Gastroesophageal sphincter (tissue), 4 donors: ENCODE results near the gene SLIT3. TPM values are rescaled to one million over a fixed set of nuclear protein-coding genes. Genes with fewer than 3 reads are reported as not detected.

Experiments used
- ATAC-seq: fragments of 150-250 bp; one replicate; pipeline ENCODE4 v1.9.1; 2016; ENCODE audit warnings: mild to moderate bottlenecking, moderate library complexity
- H3K27ac ChIP-seq, 4 donors: fragments of 200-600 bp; sonication (generic) in 3 of 4; 1 replicate in 3 of 4; 2 replicates in 1 of 4; pipeline ENCODE4 v1.5.1; 2016 to 2019
- H3K27me3 ChIP-seq: fragments of 200-600 bp; sonication (generic); one replicate; pipeline ENCODE4 v1.5.1; 2019
- H3K36me3 ChIP-seq, 2 donors: fragments of 200-600 bp; sonication (generic); one replicate each; pipeline ENCODE4 v1.5.1; 2019; ENCODE audit warnings: control low read depth in 1 of 2
- H3K4me1 ChIP-seq, 3 donors: fragments of 200-600 bp; sonication (generic); 1 replicate in 2 of 3; 2 replicates in 1 of 3; pipeline ENCODE4 v1.5.1; 2016 to 2019; ENCODE audit warnings: control low read depth in 2 of 3
- H3K4me3 ChIP-seq, 2 donors: fragments of 200-600 bp; sonication (generic); one replicate each; pipeline ENCODE4 v1.5.1; 2019; ENCODE audit warnings: mild to moderate bottlenecking in 1 of 2, moderate library complexity in 1 of 2
- H3K9me3 ChIP-seq, 3 donors: fragments of 200-600 bp; sonication (generic); one replicate each; pipeline ENCODE4 v1.5.1; 2017 to 2019; ENCODE audit warnings: control low read depth in 2 of 3
- EP300 ChIP-seq: sonication (generic); formaldehyde crosslinking; IDR thresholded peaks from one replicate; pipeline ENCODE4 v1.6.1; 2017; ENCODE audit warnings: antibody characterized with exemption, mild to moderate bottlenecking
- POLR2A ChIP-seq, 2 donors: fragments of 450-650 bp; IDR thresholded peaks; one replicate each; pipeline ENCODE4 v1.6.1; 2017; ENCODE audit warnings: antibody characterized with exemption in 2 of 2, mild to moderate bottlenecking in 2 of 2, moderate library complexity in 1 of 2
- POLR2AphosphoS5 ChIP-seq: sonication (generic); formaldehyde crosslinking; IDR thresholded peaks from one replicate; pipeline ENCODE4 v1.6.1; 2017; ENCODE audit warnings: antibody characterized with exemption
- WGBS, 2 donors: methylation state at CpG; one replicate each; pipeline ENCODE4 v1.1.5; 2018; ENCODE audit warnings: low coverage in 1 of 2; 5-methylcytosine and 5-hydroxymethylcytosine counted together
- total RNA-seq, 4 donors: library from RNA; depleted of rRNA; stranded (reverse); fragments of >200 nt; gene quantifications; one replicate each; pipeline ENCODE4 v1.1.0, GENCODE V29; 2016
- TF ChIP-seq, protein P1 (sequence below), 4 experiments: fragments of 200-600 bp in 2 of 4; fragments of 450-650 bp in 2 of 4; sonication (generic) in 1 of 4; IDR thresholded peaks; one replicate each; pipeline ENCODE4 v1.5.1; 2017 to 2019; ENCODE audit warnings: antibody characterized with exemption in 4 of 4, mild to moderate bottlenecking in 2 of 4, moderate library complexity in 2 of 4

SLIT3 gene
- total RNA-seq, 4 donors from 2014 or later: 29.6 to 76.3 (median 31.1) TPM

DNA sequence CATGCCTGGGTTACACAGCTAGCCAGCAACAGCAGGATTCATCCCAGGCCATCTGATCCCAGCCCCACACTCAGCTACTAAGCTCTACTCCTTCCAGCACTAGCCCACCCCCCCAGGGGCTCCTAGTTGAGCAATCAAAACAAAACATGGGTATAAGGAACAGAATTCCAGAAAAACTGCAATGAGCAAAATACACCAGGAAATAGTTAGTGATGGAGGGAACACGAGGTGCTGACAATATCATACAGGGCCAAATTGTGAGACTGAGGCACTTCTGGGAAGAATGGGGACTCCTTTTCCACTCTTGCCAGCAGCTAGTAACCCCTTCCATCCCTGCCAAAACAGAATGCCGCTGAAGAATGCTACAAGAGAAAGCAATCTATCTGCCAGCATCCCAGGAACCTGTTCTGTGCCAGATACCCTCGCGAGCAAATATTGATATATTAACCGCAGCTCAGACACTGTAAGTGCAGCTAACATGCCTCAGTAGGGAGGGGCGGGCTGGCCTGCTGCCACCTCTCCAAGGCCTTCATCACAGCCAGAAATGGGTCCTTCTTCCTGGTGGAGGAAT, 161.4 kb downstream of the SLIT3 start:
- ATAC-seq: peak; percentile 37
- Histone ChIP-seq H3K27ac (peak overlapping the region in 1 of 4 donors; percentile 20), H3K36me3 (no peaks in the 10 kb centered on the region), H3K4me3 (no peak overlapping the region), H3K4me1 (peaks cover 0 to 29% (median 11%) of the 10 kb centered on the region in 3 donors), H3K9me3 (no peaks in the 10 kb centered on the region), H3K27me3 (no peaks in the 10 kb centered on the region)
- TF ChIP-seq EP300 (no peak), POLR2A (IDR thresholded peaks at IDR 0.05) (no peak), POLR2AphosphoS5 (peak; percentile 13)
- TF ChIP-seq, protein P1, sequence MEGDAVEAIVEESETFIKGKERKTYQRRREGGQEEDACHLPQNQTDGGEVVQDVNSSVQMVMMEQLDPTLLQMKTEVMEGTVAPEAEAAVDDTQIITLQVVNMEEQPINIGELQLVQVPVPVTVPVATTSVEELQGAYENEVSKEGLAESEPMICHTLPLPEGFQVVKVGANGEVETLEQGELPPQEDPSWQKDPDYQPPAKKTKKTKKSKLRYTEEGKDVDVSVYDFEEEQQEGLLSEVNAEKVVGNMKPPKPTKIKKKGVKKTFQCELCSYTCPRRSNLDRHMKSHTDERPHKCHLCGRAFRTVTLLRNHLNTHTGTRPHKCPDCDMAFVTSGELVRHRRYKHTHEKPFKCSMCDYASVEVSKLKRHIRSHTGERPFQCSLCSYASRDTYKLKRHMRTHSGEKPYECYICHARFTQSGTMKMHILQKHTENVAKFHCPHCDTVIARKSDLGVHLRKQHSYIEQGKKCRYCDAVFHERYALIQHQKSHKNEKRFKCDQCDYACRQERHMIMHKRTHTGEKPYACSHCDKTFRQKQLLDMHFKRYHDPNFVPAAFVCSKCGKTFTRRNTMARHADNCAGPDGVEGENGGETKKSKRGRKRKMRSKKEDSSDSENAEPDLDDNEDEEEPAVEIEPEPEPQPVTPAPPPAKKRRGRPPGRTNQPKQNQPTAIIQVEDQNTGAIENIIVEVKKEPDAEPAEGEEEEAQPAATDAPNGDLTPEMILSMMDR (IDR thresholded peaks at IDR 0.05): no peak
- 42 to 56% methylated on average over 3 to 5 of the region's 6 CpGs for WGBS, 2 donors

DNA sequence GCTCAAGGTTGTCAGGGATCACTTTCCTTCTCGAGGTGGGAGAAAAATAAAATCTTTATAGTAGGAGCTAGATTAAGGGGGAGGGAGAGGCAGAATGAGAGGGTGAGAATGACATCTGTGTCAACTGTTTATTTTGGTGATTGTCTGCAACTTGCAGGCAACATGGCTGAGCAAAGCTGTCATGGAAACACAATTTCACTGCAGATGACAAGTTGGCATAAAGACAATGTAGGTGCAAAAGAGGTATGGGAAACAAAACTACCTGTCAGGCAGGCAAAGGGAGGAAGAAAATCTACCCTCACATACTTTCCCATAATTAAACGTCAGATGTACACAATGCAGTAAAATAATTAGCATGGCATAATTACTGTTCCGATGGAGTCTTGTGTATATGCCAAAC, 167.4 kb downstream of the SLIT3 start:
- Histone ChIP-seq H3K4me3 (no peak overlapping the region), H3K4me1 (peaks cover 0 to 10% (median 0%) of the 10 kb centered on the region in 3 donors), H3K27me3 (no peaks in the 10 kb centered on the region), H3K9me3 (no peaks in the 10 kb centered on the region), H3K27ac (no peak overlapping the region), H3K36me3 (no peaks in the 10 kb centered on the region)
- TF ChIP-seq POLR2AphosphoS5 (no peak), POLR2A (IDR thresholded peaks at IDR 0.05) (no peak), EP300 (no peak)
- TF ChIP-seq, protein P1 (IDR thresholded peaks at IDR 0.05): no peak
- ATAC-seq: no peak
- WGBS, 2 donors: 67 to 76% methylated on average over 3 of the region's 3 CpGs

DNA sequence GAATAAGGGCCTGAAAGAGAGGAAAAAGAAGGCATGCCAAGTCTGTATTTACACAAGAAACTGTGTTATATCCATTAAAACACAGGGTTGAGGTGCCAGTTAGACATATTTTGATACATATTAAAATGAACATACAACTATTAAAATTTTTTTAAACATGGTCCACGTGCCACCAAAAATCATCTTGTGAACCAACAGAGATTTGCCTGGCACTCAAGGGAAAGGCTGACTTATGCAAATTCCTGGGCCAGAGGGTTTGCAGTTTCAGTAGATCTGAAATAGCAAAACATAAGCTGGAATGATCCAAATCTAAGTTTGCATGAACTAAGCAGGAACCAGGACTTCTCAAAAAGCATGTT, 168.7 kb downstream of the SLIT3 start:
- no peaks in the 10 kb centered on the region for H3K9me3 ChIP-seq
- ATAC-seq: no peak
- TF ChIP-seq, protein P1 (IDR thresholded peaks at IDR 0.05): no peak
- TF ChIP-seq POLR2A (IDR thresholded peaks at IDR 0.05) (no peak), EP300 (no peak), POLR2AphosphoS5 (no peak)
- WGBS, 2 donors: 40 to 46% methylated on average over 1 of the region's 1 CpG
- no peak overlapping the region for H3K27ac ChIP-seq
- H3K4me3 ChIP-seq: no peak overlapping the region
- peaks cover 0 to 10% (median 0%) of the 10 kb centered on the region in 3 donors for H3K4me1 ChIP-seq
- no peaks in the 10 kb centered on the region for H3K27me3 ChIP-seq
- no peaks in the 10 kb centered on the region for H3K36me3 ChIP-seq

DNA sequence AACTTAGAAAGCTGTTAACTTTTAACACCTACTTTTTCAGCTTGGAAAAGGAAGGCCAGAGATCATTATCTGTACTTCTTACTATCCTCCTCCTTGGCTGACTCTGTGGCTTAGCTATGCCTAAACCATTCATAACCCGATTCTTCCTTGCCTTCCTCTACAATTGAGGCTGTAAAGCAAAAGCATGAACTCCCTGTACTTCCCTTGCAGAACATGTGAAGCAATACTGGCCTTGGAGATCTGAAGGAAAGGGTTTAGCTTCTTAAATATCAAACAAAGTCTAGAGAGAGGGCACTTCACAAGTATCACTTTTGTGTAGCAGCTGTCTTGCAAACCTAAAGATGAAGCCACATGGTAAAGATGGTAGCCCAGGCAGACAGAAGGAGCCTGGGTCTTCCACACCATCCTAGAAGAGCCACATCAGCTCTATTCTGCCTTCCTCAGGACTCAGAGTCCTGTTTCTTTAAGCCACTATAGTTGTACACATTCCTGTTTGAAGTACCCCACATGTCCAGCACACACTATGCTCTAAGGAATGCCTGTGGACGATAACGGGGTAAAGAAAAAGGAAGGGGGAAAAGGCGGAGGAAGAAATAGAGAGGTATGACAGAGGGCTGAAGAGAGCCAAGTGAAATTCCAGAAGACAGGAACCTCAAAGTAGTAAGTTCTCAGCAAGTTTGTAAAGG, 169.2 kb downstream of the SLIT3 start:
- H3K4me1 ChIP-seq: peaks cover 0 to 10% (median 0%) of the 10 kb centered on the region in 3 donors
- WGBS, 2 donors: 46 to 66% methylated on average over 4 of the region's 4 CpGs
- H3K9me3 ChIP-seq: no peaks in the 10 kb centered on the region
- no peak for ATAC-seq
- TF ChIP-seq EP300 (no peak), POLR2AphosphoS5 (no peak), POLR2A (IDR thresholded peaks at IDR 0.05) (no peak)
- TF ChIP-seq, protein P1 (IDR thresholded peaks at IDR 0.05): no peak
- H3K27ac ChIP-seq: no peak overlapping the region
- no peak overlapping the region for H3K4me3 ChIP-seq
- no peaks in the 10 kb centered on the region for H3K36me3 ChIP-seq
- no peaks in the 10 kb centered on the region for H3K27me3 ChIP-seq

DNA sequence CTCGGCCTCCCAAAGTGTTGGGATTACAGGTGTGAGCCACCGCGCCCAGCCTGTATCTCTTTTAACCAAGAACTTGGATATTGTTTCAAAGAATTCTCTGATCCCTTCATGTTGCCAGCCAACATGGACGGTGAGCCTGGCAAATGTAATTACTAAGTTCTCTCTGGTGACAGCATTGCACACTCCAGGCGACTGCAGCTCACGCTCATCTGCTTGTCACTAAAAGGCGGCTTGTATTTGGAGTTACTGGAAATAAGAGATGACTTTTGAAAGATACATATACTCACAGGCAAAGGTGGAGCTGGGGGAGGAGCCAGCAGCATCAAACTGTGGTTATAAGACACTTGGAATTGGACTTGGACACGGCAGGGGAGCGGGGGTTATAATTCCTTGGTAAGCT, 172.3 kb downstream of the SLIT3 start:
- Histone ChIP-seq H3K4me1 (peaks cover 0 to 10% (median 0%) of the 10 kb centered on the region in 3 donors), H3K36me3 (no peaks in the 10 kb centered on the region), H3K27me3 (no peaks in the 10 kb centered on the region), H3K27ac (no peak overlapping the region), H3K9me3 (peaks cover 0 to 2% (median 0%) of the 10 kb centered on the region in 3 donors), H3K4me3 (no peak overlapping the region)
- TF ChIP-seq EP300: no peak
- TF ChIP-seq, protein P1 (IDR thresholded peaks at IDR 0.05): no peak
- no peak for TF ChIP-seq POLR2AphosphoS5
- TF ChIP-seq POLR2A (IDR thresholded peaks at IDR 0.05): no peak
- 89 to 100% methylated on average over 6 of the region's 9 CpGs for WGBS, 2 donors
- no peak for ATAC-seq
